ENCODE measurements around the gene PKD1. TPM values are rescaled to one million over a fixed set of nuclear protein-coding genes. Genes with fewer than 3 reads are reported as not detected.
A peak's percentile ranks its signal among the peaks of the same experiment; 100 is the strongest.
"Not testable (repeated sequence)": the region's sequence is repeated elsewhere in the genome, so short reads cannot be mapped to it uniquely, and the experiment has no call there.

The PKD1 gene
- polyA plus RNA-seq, 10 donors, result 86.8 to 161 (median 120) TPM

DNA sequence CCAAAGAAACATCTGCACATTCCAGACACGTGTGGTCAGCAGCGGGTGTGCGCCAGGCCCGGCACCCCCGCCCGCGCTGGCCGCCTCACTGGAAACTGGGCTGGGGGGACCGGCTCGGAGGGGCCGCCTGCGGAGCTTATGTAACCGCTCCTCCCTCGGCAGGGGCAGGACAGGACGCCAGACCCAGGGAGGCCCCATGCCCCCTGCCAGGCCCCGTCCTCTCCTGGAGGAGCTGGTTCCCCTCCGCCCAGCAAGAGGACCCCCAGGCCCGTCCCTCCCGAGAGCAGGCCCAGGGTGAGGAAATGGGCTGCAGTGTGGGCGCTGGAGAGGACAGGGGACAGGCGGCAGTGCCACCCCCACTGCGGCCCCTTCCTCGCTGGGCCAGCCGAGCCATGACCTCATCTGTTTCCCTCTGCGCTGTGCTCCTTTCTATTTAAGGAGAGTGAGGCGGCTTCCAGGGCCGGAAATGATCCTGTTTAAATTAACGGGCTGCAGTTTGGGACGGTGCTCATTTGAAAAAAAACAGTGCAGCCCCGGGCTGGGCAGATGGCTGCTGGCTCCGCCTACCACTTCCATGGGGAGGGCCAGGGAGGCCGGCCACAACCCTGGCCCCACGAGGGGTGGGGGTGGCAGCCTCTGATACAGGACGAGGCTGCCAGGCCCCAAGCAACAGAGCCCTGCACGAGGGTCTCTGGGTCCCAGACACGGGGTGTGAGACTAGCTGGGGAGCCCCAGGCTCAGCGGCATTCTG lies 10.8 kb downstream of the PKD1 start:
- DNase-seq, result peak; percentile 76 to 95 (median 82)

DNA sequence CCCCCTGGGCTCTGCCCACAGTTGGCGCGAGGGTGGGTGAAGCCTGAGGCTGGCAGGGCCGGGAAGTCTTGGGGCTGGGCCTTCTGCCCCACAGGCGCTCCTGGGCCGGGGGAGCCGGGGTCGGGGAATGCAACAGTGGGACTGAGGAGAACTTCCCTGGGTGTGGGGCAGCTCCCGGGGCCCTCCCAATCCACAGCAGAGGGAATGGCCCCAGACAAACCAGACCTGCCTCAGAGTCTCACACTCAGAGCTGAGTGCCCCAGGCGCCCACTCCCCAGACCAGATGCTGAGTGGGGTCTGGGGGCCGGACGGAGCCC lies 11.4 kb downstream of the PKD1 start:
- not testable (repeated sequence) for DNase-seq

DNA sequence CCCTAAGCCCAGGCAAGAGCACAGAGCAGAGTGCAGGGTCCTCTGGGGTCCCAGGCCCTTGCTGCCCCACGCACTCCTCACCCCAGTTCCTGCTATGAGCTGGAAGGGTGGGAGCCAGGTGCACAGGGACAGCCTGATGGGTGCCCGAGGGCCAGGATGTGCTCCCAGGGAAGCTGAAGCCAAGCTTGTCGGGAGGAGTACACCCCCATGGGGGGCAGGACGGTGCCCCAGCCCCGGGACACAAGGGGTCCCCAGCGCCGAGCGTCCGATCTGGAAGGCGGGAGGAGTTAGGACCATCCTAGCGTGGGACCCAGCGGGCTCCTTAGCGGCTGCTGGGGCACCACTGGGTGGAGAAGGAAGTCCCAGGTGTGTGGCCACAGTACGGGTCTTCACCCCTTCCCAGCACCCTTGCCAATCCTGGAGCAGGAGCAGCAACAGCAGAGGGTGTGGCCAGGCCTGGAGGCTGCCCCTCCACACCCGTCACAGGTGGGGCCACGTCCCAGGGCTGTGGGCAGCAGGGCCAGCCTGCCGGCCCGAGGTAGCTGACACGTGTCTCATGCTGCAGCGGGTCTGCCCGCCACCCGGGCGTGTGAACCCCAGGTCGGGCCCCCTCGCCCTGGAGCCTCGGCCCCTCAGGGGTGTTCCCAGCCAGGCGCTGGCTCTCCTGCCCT lies 11.9 kb downstream of the PKD1 start:
- peak in 1 of 3 donors; percentile 36 for DNase-seq

DNA sequence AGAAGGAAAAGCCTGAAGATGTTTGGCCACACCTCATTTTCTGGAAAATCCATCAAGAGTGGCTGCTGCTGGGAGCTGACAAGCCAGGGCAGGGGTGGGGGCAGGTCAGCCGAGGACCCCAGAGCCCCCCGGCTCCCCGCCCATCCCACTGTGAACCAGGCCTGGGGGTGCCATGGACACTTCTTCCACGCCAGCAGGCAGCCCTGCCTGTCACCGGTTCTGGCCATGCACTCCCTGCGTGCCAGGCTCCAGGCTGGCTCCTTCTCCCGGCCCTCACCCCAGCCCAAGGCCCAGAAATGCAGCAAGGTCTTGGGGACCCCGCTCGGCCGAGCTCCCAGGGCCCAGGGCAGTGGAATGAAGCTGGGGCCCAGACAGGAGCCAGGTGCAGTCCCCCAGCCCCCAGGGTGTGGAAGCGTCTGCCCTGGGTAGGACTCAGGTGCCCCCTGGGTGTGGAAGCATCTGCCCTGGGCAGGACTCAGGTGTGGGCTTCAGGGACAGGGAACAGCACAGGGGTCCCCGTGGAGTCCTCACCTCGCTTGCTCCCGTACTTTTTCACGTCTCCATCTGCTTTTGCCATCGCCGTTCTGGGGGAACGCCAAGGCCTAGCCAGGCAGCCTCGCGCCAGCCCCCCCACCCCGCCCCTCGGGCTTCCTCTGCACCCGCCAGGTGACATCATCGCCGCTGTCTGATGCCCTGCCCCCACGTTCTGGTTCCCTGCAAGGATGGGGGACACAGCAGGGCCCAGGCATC lies 12.6 kb downstream of the PKD1 start:
- peak in 1 of 3 donors; percentile 48 for DNase-seq

DNA sequence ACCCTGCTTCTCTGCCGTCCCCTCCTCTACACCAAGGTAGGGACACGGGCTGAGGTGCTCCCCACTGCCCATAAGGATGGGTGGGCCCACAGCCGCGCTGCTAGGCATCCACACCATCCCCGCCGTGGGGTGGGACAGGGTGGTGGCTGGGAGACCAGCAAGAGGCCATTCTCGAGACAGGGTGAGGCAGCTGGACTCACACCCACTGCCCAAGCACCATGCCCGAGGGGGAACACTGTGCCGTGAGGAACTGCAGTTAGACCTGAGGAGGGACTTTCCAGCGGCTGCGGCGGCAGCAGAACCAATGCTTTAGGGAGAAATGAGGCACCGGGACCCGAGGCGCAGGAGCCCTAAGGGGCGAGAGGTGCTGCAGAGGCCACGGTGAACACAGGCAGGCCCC lies 13.3 kb downstream of the PKD1 start:
- peak in 1 of 3 donors; percentile 16 for DNase-seq

DNA sequence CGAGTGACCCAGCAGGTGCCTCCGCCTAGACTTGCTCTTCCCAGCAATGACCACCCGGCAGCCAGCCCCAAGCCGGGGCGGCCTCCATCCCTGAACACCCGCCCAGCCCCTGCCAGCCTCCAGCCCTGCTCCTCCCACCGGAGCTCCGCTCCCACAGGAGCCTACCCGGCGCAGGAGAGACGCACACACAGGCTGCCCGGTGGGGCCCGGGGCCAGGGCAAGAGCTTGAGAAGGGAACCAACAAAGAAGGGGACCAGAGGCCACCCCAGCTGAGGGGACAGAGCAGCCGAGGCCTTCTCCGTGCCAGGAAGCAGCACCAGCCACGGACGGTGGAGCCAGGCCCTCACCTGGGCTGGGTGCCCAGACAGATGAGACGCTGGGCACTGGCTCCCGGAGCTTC lies 13.8 kb downstream of the PKD1 start:
- DNase-seq, result no peak

DNA sequence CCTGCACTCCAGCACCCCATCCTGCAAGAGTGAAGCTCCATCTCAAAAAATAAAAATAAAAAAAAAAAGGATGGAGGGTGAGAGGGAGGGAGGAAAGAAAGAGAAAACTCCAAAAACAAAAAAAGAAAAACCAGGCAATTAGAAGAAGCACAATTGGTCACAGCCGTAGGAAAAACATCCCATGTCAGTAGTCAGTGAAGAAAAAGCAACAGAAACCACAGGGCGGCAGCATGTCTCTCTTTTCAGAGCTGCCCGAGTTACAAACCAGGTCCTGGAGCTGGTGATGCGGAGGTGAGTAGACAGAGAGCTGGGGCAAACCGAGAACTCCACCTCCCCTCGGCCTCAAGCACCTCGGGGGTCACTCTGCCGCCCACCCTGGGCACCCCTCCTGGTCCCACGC lies 14.4 kb downstream of the PKD1 start:
- peak in 1 of 3 donors; percentile 61 for DNase-seq

DNA sequence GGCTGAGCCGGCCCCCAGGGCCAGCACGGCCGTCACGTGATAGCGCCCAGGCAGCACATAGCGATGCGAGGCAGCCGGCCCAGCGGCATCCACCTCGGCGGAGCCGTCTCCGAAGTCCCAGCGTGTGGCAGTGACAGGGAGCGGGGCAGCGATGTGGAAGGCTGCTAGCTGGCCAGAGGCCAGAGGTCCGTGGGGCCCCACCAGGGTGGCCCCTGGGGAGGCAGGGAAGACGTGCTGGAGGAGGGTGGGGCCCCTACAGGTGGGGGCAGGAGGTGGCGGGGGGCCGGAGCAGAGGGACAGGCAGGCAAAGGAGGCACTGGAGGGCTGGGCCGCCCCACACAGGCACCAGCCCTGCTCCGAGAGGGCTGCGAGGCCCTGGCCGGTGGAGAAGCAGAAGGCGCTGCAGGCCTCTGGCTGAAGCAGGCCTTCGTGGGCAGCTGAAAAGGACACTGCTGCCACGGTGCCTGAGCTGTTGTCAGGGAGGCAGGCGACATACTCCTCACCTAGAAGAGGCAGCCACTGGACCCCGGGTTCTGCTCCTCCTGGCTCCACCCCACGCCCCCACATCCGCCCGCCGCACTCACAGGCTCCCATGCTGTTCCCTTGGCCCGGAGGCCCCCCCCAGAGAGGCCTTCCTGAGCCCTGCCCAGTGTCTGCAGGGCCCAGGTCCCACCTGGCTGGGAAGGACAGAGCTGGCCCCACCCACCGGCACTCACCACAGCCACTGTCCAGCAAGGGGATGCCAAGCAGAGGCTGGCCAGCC lies 17.6 kb downstream of the PKD1 start:
- DNase-seq, result not testable (repeated sequence)

DNA sequence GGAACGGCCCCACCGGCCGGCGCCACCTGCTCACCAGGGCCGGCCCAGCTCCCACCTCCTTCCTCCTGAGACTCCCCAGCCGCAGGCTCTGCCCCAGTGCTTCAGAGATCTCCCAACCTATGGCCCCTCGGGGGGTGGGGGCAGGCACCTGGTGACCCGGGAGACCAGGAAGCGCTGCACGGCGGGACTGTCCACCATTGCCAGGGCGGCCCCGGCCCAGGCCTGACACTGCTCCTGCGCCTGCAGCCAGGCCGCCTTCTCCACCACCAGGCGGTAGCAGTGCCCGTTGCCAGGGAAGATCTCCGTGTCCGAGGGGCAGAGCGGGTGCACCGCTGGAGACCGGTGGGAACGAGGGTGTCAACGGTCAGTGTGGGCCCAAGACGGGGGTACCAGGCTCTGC lies 18.4 kb downstream of the PKD1 start:
- DNase-seq, result not testable (repeated sequence)

DNA sequence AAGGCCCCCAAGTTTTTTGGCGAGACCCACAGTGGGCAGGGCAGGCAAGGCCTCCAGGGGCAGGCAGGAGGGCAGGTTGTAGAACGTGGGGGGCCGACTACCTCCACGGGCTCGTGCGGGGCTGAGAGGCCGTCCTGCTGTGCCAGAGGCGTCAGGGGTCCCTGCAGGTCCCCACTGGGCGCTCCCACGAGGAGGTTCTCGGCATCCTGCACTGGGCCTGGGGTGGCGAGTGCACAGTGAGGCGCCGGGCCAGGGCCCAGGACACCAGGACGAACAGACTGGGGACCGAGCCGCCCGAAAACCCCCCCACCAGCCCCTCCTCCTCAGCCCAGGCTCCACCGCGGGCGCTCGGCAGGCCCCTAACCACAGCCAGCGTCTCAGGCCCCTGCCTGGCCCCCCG lies 19.3 kb downstream of the PKD1 start:
- not testable (repeated sequence) for DNase-seq

DNA sequence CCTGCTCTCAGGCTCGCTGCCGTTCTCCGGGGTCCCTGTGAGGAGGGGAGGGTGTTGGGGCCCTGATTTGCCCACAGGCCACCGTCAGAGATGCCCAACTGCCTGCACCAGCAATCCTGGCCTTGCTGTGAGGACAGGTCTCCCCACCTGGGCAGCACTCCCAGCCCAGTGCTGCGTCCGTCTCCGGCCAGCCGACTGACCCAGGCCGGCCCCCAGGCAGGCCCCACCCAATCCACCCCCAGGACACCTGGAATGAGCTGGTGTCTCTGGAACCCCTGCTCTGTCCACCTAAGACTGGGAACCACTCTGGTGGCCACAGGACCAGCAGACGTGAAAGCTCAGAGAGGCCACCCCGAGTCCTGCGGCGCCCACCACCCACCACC lies 20.1 kb downstream of the PKD1 start:
- DNase-seq, result no peak

DNA sequence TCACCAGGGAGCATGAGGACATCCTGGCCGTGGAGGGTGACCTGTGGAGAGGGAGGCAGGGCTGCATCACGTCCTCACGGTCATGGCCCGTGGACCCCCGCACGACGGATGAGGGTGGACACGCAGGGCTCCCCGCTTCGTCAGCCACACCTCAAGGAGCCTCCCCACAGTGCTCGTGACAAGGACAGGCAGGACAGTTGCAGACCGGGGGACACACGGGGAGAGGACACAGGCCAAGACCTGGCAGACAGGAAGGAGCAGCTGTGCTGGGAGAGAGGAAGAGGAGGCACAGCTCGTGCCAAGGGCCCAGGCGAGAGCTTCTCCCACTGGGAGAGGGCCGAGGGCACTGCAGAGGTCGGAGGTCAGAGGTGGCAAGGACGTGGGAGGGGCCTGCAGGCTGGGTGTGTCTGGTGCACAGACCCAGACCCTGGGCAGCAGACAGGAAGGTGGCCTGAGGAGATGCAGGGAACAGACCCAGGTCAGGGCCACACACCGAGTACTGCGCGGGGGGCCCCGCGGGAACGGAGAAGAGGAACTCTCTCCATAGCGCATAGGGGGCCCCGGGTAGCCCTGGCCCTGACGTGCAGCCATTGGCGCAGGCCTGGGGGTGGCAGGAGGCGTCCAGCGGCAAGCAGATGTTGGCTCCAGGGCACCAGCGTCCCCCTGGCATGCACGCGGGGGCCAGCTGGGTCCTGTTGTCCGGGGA lies 20.7 kb downstream of the PKD1 start:
- not testable (repeated sequence) for DNase-seq

DNA sequence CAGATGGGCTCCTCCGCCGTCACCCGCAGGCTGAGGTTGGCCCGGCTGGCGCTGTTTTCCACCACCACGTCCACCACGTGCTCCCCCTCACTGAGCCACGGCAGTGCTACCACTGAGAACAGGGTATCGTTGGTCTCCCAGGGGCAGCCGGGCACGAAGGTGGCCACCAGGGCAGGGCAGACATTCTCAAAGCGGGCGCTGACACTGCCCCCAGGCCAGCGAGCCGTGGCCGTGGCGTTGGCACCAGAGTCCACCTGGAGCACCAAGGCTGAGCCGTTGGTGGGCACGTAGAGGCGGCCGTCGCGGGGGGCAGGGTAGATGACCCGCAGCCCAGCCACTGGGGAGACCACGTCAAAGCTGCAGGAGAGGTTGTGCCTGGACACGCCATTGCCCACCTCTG lies 21.5 kb downstream of the PKD1 start:
- not testable (repeated sequence) for DNase-seq

DNA sequence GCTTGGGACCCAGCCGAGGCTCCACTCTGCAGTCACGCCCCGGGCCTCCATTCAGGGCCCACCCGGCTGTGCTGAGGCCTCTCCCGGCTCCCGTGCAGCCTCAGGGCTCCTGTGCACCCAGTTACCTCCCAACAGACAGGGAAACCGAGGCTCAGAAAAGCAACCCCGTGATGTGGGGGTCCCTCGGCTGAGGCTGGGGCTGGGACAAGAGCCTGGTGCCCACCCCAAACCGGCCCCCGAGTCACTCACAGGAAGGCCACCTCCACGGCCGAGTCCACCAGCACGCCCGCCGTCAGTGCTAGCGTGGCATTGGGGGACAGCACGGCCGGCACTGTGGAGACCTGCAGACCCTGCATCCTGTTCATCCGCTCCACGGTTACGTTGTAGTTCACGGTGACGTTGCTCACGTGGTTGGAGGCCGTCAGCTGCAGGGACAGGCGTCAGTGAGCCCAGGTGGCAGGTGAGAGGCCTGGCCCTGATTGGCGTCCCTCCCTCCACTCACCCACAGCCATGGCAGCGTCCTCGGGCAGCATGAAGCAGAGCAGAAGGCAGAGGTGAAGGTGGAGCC lies 23.1 kb downstream of the PKD1 start:
- DNase-seq, result not testable (repeated sequence)

DNA sequence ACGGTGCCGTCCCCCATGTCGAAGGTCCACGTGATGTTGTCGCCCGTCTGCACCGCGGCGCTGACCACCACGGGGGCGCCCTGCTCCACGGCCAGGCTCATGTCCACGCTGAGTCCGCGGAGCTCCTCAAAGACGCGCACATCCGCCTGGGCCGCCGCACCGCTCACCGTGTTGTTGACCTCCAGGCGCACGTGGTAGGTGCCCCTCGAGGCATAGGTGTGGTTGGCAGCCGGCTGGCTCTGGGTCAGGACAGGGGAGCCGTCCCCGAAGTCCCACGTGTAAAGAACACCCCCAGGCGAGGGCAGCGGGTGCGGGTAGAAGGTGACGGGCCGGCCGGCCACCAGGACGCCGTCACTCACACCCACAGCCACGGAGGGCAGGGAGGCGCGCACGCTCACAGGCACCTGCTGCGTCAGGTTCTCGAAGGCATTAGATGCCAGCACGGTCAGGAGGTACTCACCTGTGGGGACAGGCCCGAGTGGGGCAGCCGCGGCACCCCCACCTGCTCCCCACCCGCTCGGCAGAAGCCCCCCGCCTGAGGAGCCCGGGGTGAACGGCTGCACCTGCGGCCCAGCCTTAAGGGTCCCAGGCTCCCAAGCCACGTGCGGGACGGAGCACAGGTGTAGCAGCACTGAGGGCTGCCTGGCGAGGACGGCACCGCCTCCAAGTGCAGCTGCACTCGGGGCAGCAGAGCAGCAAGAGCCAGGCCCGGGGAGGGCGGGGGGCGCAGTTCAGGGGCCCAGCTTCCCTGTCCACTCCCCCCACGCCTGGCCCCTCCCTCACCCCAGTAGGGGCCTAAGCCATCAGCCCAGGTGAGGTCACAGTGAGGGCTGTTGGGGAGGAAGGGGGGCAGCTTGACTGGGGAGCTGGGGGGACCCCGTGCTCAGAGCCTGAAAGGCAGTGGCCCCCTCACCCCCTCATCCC lies 24.0 kb downstream of the PKD1 start:
- DNase-seq, result not testable (repeated sequence)

DNA sequence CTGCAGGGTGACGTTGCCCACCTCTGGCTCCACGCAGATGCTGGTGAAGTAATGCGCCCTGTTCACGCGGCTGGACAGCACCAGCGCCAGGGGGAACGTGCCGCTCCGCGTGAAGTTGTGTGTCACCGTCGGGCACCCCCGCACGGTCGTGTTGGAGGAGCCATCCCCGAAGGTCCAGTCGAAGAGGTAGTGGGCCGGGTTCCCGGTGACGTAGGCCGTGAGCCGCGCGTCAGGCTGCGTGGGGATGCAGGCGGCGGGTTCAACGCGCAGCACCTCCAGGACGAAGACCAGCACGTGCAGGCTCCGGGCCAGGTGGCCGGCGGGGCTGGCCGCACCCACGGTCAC lies 24.7 kb downstream of the PKD1 start:
- DNase-seq, result not testable (repeated sequence)

DNA sequence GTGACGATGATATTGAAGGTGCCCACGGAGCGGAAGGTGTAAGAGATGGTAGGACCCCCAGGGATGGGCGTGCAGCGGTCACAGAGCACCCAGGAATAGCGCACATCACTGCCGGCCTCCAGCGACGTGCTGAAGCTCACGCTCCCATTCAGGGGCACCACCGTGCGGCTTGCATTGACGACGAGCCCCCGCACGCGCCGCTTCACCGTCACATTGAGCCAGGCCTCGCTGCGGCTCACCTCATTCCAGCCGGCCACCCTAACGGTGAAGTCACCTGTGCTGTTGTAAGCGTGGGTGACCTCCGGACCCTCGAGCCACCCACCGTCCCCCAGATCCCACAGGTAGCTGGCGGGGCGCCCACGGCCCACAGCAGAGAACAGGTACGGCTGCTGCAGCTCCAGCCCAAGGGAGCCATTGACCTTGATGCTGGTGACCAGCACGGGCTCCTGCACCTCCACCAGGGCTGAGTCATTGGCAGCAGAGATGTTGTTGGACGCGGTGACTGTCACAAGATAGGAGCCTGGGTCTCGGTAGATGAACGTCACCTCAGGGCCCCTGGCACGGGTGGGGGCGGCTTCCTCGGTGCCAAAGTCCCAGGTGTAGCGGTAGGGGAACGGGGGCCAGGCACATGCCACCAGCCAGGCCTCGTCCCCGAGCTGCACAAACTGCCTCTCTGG lies 25.2 kb downstream of the PKD1 start:
- DNase-seq, result not testable (repeated sequence)

DNA sequence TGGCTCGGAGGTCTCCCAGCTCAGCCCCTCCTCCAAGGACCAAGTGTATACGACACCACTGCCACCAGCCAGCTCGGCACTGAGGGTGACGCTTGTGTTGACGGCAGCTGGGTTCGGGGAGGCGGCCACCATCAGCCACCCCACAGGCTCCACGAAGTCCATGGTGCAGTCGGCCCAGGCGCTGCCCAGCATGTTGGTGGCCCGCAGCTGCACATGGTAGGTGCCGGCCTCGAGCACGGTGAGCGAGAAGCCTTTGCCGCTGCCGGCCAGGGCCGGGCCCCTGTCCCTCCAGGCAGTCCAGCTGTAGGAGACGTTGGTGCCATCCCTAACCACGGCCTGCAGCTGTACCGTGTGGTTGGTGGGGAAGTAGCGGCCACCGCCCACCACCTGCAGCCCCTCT lies 25.8 kb downstream of the PKD1 start:
- not testable (repeated sequence) for DNase-seq

DNA sequence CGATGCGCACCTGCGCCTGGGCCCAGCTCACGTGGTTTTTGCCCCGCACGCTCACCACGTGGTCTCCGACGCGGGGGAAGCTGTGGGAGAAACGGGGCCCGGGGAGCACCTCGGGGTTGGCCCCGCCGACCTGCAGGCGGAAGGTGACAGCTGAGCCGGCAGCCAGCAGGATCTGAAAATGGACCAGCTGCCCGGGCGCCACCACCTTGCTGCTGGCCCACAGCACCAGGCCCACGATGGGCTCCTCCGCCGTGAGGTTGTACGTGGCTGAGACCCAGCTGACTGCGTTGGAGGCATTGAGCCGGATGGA lies 26.5 kb downstream of the PKD1 start:
- DNase-seq, result not testable (repeated sequence)

All from muscle of back (tissue), 11 donors.